H1 (cell line): Measurements from ENCODE around the gene FOXL2NB.

Experiments
- CTCF ChIP-seq, 3 experiments: IDR thresholded peaks; 1 replicate in 2 of 3; 2 replicates in 1 of 3; pipeline versions ENCODE4 v1.5.1 to v1.6.1; 2011; ENCODE audit warnings: low read length in 3 of 3, mild to moderate bottlenecking in 3 of 3, inconsistent platforms in 2 of 3, low read depth in 1 of 3, moderate library complexity in 1 of 3; ENCODE audit not compliant: insufficient read depth in 1 of 3; ENCODE audit errors: control extremely low read depth in 1 of 3
- KDM1A ChIP-seq: fragments of 200-600, 300-600 bp; sonication (generic); IDR thresholded peaks from 2 replicates; pipeline ENCODE4 v1.7.1; 2016; ENCODE audit warnings: mild to moderate bottlenecking, low read length, borderline replicate concordance
- PHF8 ChIP-seq: fragments of 200-600 bp; sonication (generic); conservative IDR thresholded peaks from 2 replicates; pipeline ENCODE4 v1.7.1; 2012; ENCODE audit warnings: low read depth, mild to moderate bottlenecking, inconsistent platforms, low read length, moderate library complexity
- POLR2A ChIP-seq, 2 experiments: IDR thresholded peaks; 1 replicate in 1 of 2; 2 replicates in 1 of 2; pipeline ENCODE4 v1.6.1; 2011; ENCODE audit warnings: low read depth in 2 of 2, low read length in 2 of 2, mild to moderate bottlenecking in 2 of 2; ENCODE audit errors: control extremely low read depth in 1 of 2
- POU5F1 ChIP-seq: IDR thresholded peaks from 2 replicates; pipeline ENCODE4 v1.6.1; 2011; ENCODE audit warnings: low read depth, mild to moderate bottlenecking, low read length, moderate library complexity
- RAD21 ChIP-seq, 2 experiments: IDR thresholded peaks in 1 of 2; conservative IDR thresholded peaks in 1 of 2; 2 replicates each; pipeline ENCODE4 v1.6.1; 2011; ENCODE audit warnings: low read depth in 2 of 2, low read length in 2 of 2, improper control_type of control experiment in 1 of 2, inconsistent platforms in 1 of 2, mild to moderate bottlenecking in 1 of 2, moderate library complexity in 1 of 2
- RXRA ChIP-seq: IDR thresholded peaks from 2 replicates; pipeline ENCODE4 v1.6.1; 2011; ENCODE audit warnings: low read depth, mild to moderate bottlenecking, low read length, moderate library complexity; ENCODE audit not compliant: insufficient read depth
- SIX5 ChIP-seq: IDR thresholded peaks from 2 replicates; pipeline ENCODE4 v1.6.1; 2011; ENCODE audit warnings: mild to moderate bottlenecking, low read depth, low read length
- YY1 ChIP-seq: IDR thresholded peaks from 2 replicates; pipeline ENCODE4 v1.6.1; 2011; ENCODE audit warnings: low read depth, mild to moderate bottlenecking, low read length

GRCh38 chr3:138971766-138972320 lies 24.8 kb downstream of the FOXL2NB start:
- TF ChIP-seq YY1: no peak
- TF ChIP-seq CTCF (IDR thresholded peaks at IDR 0.05; ENCODE audit: control extremely low read depth in 1 of 3, insufficient read depth in 1 of 3, low read depth in 1 of 3, low read length in 3 of 3): no peak
- TF ChIP-seq POU5F1: no peak
- TF ChIP-seq POLR2A (IDR thresholded peaks at IDR 0.05; ENCODE audit: control extremely low read depth in 1 of 2, low read depth in 2 of 2, low read length in 2 of 2): no peak
- TF ChIP-seq RXRA: no peak
- no peak for TF ChIP-seq KDM1A
- no peak for TF ChIP-seq SIX5
- TF ChIP-seq RAD21 (IDR thresholded peaks at IDR 0.05 in 1 of 2, conservative IDR thresholded peaks at IDR 0.05 in 1 of 2; ENCODE audit: low read depth in 2 of 2, low read length in 2 of 2): no peak
- TF ChIP-seq PHF8: no peak
